Right forelimb (tissue), 1 donor: ENCODE measurements around the gene SLC9A8.
"Not testable (repeated sequence)": the region's sequence is repeated elsewhere in the genome, so short reads cannot be mapped to it uniquely, and the experiment has no call there.

ENCODE experiments used
- DNase-seq: peaks from one replicate; pipeline ENCODE4 v3.0.0-alpha.2; 2018

Gene SLC9A8

DNA sequence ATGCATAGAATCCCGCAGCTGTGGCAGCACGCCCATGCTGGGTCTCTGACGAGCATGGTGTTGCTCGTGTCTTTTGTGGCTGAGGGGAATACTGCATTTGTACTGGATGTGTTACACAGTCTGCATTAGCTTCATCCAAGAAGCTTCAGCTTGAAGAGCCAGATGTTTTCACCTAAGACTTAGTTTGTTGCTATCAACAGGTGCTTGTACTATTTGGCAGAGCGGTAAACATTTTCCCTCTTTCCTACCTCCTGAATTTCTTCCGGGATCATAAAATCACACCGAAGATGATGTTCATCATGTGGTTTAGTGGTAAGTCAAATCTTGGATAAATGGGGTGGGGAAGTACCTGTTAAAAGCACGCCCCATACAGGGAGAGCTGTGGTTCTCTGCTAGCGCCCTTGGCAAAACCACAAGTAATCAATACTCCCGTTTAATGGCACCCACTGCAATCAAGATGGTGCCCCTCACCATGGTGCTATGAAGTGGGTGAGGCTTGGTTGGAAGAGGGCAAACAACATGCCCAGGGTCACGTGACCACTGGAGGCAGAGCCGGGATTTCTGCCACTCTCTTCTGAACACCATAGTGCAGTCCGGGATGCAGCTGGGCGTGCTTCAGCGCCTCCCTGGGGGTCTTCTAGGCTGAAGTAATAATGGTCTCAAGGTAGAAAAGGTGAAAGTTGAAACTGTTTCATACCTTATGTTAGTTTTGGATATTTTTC lies 68.3 kb downstream of the SLC9A8 start:
- DNase-seq: no peak

GRCh38 chr20:49882171-49882970 lies 69.7 kb downstream of the SLC9A8 start:
- no peak for DNase-seq

DNA sequence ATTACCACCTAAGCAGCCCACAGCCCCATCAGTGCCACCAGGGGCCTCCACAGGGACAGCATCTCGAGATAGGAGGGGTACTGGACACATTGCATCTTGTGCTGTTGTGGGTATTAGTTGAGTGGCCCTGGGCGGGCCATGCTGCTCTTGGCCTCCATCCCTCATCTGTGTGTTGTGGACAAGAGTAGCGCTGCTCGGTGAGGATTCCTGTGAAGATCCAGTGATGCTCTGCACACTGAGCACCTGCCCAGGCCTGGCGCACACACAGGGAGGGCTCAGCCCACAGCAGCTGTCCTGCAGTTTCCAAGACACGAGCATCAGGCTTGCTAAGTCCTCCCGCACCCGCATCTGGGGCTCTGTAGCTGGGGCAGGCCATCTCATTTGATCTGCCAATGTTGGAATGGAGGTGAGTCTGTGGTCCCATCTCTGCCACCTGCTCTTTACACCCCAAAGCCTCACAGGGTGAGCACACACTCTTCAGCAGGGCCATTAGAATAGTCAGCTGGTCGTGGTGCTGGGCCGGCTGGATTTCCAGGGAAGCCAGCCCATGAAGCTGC lies 70.7 kb downstream of the SLC9A8 start:
- no peak for DNase-seq

DNA sequence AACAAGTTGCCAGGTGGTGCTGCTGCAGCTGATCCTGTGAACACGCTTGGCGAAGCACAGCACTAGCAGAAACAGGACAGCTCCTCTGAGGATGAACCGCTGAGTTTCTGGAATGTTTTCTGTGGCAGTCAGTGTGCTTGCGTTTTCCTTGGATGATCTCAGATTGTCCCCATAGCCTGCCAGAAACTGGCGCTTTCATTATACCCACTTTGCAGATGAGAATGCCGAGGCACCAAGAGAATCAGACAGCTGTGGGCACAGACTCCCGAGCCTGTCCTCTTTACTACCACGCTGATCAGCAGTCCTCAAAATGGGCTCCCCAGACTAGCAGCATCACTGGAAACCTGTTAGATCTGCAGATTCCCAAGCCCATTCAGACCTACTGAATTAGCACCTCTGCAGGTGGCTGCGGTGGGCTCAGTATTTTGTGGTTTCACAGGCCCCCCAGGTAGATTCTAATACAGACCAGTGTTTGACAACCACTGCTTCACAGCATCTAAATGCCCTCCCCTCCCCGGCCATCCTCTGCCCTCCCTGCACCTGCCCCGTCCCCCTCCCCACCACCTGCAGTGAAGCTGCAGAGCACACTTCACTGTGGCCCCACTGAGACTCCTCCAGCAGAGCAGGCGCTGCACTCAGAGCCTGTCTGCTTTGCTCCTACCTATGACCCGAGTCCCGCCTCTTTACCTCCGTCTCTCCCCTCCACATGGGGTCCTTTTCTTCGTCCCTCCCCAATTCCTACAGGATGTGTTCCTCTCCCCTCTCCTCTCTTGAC lies 73.1 kb downstream of the SLC9A8 start:
- no peak for DNase-seq

- no peak for DNase-seq
Measured at GRCh38 chr20:49886571-49887213, 74.1 kb downstream of the SLC9A8 start.

DNA sequence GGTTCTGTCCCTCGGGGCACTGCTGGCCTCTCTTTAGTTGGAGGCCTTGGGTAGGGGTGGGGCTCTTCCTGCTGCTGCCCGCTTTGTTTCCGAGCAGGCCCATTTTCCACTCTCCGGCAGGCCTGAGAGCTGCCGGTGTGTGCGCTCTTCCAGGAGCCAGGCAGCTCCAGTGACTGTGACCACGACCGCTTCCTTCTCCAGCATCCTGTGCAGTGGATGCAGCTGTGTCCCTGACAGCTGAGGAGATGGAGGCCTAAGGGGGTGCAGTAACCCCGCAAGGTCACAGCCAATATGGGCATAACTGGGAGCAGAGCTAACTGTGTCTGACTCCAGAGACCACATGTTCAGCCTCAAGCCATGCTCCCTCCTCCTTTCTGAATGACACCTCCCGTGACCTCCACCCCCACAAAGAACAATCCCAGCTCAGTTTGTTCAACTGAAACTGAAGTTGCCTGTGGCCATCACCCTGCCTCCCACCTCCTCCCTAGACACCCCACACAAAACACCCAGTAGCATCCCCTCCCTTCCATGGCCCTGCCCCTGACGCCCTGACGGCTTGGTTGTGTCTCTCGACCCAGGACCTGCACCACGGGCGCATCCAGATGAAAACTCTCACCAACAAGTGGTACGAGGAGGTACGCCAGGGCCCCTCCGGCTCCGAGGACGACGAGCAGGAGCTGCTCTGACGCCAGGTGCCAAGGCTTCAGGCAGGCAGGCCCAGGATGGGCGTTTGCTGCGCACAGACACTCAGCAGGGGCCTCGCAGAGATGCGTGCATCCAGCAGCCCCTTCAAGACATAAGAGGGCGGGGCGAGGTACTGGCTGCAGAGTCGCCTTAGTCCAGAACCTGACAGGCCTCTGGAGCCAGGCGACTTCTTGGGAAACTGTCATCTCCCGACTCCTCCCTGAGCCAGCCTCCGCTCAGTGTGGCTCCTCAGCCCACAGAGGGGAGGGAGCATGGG lies 74.9 kb downstream of the SLC9A8 start:
- DNase-seq: no peak

DNA sequence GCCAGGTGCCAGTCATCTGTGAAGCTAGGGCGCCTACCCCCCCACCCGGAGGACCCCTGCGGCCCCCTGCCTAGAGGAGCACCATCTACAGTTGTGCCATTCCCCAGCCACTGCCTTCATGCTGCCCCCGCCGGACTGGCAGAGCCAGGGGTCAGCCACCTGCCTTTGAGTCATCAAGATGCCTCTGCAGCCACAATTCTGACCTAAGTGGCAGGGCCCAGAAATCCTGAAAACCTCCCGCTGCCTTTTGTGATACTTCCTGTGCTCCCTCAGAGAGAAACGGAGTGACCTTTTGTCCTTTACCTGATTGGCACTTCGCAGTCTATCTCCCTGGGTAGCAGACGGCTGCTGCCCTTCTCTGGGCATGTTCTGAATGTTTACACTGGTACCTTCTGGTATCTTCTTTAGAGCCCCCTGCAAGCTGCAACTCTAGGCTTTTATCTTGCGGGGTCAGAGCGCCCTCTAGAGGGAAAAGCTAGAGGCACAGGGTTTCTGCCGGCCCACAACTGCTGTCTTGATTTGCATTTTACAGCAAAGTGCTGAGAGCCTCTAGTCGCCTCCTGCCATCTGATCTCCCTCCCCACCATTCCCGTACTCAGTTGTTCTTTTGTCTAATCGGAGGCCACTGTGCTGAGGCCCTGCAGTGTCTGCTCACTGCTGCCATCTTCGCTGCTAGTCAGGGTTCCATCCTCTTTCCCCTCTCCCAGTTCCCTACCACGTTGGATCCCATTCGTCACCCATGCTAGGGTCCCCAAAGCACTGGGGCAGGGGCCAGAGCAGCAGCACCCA lies 75.8 kb downstream of the SLC9A8 start:
- peak; percentile 80 for DNase-seq

- no peak for DNase-seq
Measured at GRCh38 chr20:49889001-49889934, 76.6 kb downstream of the SLC9A8 start.

- no peak for DNase-seq
Measured at GRCh38 chr20:49889935-49890333, 77.3 kb downstream of the SLC9A8 start.

DNA sequence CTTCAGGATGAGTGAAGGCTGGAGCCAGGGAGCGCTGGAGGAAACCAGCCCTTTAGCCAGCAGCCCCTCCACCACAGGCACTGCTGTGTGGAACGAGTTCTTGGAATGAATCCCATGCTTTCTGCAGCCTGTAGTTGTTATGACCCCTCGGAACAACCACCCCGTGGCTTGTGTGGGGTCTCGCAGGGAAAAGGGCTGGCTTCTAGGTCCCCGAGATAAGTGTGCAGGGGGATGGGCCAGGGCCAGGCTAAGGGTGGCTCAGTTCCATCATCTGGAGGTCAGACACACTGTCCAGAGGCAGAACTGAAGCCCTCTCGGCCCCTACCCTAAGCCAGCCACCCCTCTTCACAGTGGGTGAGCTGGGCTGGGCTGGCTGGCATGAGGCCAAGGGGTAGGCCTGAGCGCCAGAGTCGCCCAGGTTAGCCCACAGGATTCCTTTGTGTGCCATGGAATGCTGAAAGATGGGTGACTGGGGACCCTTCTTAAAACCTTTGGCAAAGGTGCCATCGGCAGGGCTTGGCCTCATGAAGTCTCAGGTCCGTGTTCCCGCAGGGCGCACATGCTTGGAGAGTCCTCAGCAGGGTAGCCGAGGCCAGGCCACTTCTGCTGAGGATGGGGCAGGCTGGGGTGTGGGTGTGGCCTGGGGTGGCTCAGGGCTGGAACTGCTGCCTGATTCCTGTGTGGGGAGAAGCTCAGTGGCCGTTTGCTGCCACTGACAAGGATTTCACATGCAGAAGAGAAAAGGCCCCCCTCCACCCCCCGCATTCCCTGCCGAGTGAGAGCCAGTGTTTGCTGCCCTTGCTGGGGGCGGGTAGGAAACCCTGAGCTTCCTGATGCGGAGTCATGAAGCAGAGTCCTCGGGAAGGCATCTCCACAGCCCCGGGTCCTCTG lies 78.1 kb downstream of the SLC9A8 start:
- no peak for DNase-seq

DNA sequence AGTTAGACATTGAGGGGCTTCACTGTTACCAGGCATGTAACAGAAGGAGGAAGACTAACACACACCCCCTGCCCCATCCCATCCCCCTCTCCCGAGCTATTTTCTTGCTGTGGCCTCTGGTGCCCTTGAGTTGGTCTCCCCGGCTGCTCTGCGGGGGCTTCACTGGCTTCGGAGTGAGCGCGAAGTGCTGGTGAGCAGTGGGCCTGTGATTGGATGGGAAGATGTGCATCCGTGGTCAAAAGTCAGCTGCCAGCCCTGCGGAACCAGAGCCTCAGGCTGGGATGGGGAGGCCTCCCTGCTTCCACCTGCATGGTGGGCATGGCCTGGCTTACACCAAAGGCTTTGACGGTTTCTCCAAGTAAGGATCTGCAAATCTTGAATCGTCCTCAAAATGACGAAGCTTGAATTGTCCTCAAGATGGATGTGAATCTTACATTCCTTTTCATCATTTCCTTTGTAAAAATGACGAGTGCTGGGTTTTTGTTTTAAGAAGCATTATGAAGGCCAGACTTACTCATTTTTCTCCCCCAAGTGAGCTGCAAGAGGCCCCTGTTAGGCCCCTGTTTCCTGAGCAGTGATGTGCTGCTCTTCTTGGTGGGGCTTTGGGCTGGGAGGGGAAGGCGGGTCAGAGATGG lies 79.0 kb downstream of the SLC9A8 start:
- DNase-seq: no peak

GRCh38 chr20:49892260-49892659 lies 79.6 kb downstream of the SLC9A8 start:
- DNase-seq: no peak

GRCh38 chr20:49892817-49893216 lies 80.2 kb downstream of the SLC9A8 start:
- DNase-seq: no peak

- DNase-seq: no peak
Measured at GRCh38 chr20:49893242-49894072, 80.8 kb downstream of the SLC9A8 start.

- no peak for DNase-seq
Measured at GRCh38 chr20:49894073-49894470, 81.4 kb downstream of the SLC9A8 start.

DNA sequence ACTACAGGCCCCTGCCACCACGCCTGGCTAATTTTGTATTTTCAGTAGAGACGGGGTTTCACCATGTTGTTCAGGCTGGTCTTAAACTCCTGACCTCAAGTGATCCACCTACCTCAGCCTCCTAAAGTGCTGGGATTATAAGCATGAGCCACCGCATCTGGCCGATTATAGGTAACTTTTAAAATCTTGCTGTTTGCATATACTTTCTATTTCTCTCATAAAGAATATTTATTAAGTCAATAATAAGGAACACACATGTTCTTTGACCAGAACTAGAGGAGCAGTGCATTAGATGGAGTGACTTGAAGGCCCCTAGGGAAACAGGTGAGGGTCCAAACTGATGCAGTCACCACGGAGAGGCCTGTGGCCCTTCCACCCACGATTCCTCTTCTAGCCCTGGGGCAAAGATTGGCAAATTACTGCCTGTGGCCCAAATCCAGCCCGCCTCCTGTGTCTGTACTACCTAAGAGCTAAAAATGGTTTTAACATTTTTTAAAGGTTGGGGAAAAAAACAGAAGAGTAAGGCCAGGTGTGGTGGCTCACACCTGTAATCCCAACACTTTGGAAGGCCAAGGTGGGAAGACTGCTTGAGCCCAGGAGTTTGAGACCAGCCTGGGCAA lies 83.0 kb downstream of the SLC9A8 start:
- not testable (repeated sequence) for DNase-seq
